HG03378 (cell line): ENCODE results near the gene GNA15.

ENCODE experiments used
- ATAC-seq: cut with Tn5 transposase; IDR thresholded peaks from one replicate; pipeline ENCODE4 v1.9.1; 2021; ENCODE audit warnings: mild to moderate bottlenecking, moderate library complexity; ENCODE audit not compliant: unreplicated experiment

The GNA15 gene

GRCh38 chr19:3119693-3120380, 16.0 kb upstream of the GNA15 start:
- ATAC-seq = no peak

- no peak for ATAC-seq
These were observed 15.1 kb upstream of the GNA15 start for GRCh38 chr19:3120611-3121276.

- ATAC-seq = no peak
These were observed 14.4 kb upstream of the GNA15 start for GRCh38 chr19:3121396-3121795.

- no peak for ATAC-seq
These were observed 13.9 kb upstream of the GNA15 start for GRCh38 chr19:3121821-3122511.

- ATAC-seq = no peak
These were observed 13.3 kb upstream of the GNA15 start for GRCh38 chr19:3122512-3122870.

GRCh38 chr19:3123088-3123721, 12.6 kb upstream of the GNA15 start:
- no peak for ATAC-seq

GRCh38 chr19:3123956-3124355, 11.9 kb upstream of the GNA15 start:
- no peak for ATAC-seq

GRCh38 chr19:3124630-3125029, 11.2 kb upstream of the GNA15 start:
- ATAC-seq = no peak

- ATAC-seq = no peak
These were observed 9.8 kb upstream of the GNA15 start for GRCh38 chr19:3125900-3126524.

GRCh38 chr19:3129112-3129511, 6.7 kb upstream of the GNA15 start:
- ATAC-seq = no peak

GRCh38 chr19:3131168-3131567, 4.7 kb upstream of the GNA15 start:
- ATAC-seq = no peak

- ATAC-seq = peak; percentile 46
These were observed 2.7 kb upstream of the GNA15 start for GRCh38 chr19:3132971-3133792.

- ATAC-seq = no peak
These were observed 2.1 kb upstream of the GNA15 start for GRCh38 chr19:3133793-3134116.

GRCh38 chr19:3136684-3137055, 837 bp downstream of the GNA15 start:
- no peak for ATAC-seq

- no peak for ATAC-seq
These were observed 1.3 kb downstream of the GNA15 start for GRCh38 chr19:3137119-3137518.

GRCh38 chr19:3138268-3138667, 2.4 kb downstream of the GNA15 start:
- ATAC-seq = no peak

- ATAC-seq = no peak
These were observed 4.8 kb downstream of the GNA15 start for GRCh38 chr19:3140667-3141038.

- no peak for ATAC-seq
These were observed 6.4 kb downstream of the GNA15 start for GRCh38 chr19:3142292-3142670.

GRCh38 chr19:3142781-3143337, 7.0 kb downstream of the GNA15 start:
- ATAC-seq = no peak

- ATAC-seq = no peak
These were observed 10.3 kb downstream of the GNA15 start for GRCh38 chr19:3145909-3146676.
